ENCODE results near the gene PAX3.

DNA sequence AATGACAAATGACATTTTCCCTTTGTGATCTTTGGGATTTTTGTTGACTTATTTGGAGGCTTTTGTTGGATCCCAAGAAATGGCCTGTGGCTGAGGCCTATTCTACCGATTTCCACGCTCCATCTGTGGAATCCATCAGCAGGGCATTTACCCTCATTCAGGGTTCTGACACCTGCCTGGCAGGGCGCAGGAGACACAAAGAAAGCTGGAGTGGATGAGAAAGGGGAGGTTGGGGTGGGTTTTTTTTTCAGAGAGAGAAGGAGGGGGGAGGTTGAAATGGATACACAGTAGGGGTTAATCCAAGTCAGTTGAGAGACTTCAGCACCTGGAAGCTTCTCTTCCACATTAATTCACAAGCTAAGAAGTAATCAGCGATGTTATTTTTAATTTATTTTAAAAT lies 59.7 kb downstream of the PAX3 start:
- TF ChIP-seq, protein P1, sequence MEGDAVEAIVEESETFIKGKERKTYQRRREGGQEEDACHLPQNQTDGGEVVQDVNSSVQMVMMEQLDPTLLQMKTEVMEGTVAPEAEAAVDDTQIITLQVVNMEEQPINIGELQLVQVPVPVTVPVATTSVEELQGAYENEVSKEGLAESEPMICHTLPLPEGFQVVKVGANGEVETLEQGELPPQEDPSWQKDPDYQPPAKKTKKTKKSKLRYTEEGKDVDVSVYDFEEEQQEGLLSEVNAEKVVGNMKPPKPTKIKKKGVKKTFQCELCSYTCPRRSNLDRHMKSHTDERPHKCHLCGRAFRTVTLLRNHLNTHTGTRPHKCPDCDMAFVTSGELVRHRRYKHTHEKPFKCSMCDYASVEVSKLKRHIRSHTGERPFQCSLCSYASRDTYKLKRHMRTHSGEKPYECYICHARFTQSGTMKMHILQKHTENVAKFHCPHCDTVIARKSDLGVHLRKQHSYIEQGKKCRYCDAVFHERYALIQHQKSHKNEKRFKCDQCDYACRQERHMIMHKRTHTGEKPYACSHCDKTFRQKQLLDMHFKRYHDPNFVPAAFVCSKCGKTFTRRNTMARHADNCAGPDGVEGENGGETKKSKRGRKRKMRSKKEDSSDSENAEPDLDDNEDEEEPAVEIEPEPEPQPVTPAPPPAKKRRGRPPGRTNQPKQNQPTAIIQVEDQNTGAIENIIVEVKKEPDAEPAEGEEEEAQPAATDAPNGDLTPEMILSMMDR (IDR thresholded peaks at IDR 0.05), result no peak
- no peak for TF ChIP-seq POLR2A (IDR thresholded peaks at IDR 0.05)
- no peak for TF ChIP-seq POLR2AphosphoS5 (IDR thresholded peaks at IDR 0.05)
- no peak for TF ChIP-seq EP300 (IDR thresholded peaks at IDR 0.05)

Data from stomach (tissue), 4 donors.